GM18867 (cell line): Measurements from ENCODE around the gene ACBD6.
"Not testable (repeated sequence)": the region's sequence is repeated elsewhere in the genome, so short reads cannot be mapped to it uniquely, and the experiment has no call there.

ENCODE experiments used
- ATAC-seq: cut with Tn5 transposase; IDR thresholded peaks from one replicate; pipeline ENCODE4 v1.9.1; 2021; ENCODE audit warnings: mild to moderate bottlenecking, moderate library complexity; ENCODE audit not compliant: unreplicated experiment

The ACBD6 gene

DNA sequence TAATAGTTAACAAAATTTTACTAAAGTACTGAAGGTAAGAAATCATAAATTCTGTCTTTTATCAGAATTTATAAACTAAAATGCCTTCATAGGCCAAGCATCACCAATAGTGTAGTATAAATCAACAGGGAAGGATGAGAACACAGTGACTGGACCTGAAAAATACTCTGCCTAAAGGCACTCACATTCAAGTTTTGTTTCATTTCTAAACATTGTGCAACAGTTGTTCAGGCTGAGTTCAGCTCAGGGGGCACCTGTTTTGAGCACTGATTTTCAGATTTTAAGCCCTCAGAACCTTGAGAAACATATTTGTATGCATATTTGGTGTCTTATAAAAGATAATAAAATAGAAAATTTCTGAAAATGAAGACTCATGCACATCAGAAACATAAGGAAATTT lies 12.4 kb downstream of the ACBD6 start:
- no peak for ATAC-seq

DNA sequence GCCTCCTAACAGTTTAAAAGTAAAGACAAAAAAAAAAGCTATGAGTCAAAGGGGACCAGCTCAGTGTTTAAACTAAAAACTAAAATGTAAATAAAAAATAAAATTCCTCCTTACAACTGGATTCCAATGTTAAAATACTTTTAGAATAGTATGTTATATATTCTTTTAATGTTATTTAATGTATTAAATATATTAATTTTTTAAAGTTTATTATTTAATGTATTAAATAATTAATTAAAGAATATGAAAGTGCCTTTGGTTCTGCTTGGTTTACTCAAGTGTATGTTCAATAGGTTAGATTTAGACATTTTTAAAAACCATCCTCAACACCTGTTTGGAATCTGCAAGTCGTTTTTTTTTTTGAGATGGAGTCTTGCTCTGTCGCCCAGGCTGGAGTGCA lies 13.1 kb downstream of the ACBD6 start:
- no peak for ATAC-seq

DNA sequence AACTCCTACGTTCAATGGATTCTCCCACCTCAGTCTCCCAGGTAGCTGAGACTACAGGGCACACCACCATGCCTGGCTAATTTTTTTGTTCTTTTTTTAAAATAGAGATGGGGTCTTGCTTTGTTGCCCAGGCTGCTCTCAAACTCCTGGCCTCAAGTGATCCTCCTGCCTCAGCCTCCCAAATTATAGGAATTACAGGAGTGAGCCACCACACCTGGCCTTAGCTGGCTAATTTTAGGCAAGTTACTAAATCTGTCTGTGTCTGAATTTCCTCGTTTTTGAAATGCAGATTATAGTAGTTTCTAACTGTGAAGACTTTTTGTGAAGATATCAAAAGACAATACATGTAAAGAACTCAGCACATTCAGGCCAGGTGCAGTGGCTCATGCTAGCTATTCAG lies 13.7 kb downstream of the ACBD6 start:
- ATAC-seq = no peak

DNA sequence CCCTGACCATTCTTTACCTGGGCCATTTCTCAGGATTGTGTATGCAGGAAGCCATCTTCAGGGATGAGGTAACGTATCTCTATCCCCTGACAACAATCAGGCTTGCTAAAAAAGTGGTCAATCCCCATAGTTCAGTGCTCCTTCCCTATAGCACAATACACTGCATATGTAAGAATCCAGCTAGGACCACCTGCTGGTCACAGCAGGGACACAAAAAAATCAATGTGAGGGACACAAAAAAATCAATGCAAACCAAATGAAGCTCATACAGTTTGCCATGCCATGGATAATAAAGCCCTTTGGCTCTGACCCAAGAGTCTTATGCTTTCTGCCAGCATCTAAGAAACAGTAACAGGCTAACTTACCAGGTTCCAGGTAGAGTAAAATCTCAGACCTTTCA lies 16.3 kb downstream of the ACBD6 start:
- ATAC-seq = no peak

DNA sequence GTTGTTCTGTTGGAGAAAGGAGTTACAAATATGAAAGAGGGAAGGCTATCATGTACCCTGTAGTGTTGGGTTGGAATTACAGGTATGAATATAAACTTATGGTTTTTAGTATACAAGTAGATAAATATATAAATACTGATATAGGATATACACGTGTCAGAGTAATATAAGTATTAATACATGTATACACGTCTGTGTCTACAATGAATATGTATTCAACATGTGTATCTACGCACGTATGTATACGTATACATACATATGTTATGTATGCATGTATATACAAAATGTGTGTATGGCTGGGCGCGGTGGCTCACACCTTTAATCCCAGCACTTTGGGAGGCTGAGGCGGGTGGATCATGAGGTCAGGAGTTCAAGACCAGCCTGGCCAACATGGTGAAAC lies 17.9 kb downstream of the ACBD6 start:
- no peak for ATAC-seq

DNA sequence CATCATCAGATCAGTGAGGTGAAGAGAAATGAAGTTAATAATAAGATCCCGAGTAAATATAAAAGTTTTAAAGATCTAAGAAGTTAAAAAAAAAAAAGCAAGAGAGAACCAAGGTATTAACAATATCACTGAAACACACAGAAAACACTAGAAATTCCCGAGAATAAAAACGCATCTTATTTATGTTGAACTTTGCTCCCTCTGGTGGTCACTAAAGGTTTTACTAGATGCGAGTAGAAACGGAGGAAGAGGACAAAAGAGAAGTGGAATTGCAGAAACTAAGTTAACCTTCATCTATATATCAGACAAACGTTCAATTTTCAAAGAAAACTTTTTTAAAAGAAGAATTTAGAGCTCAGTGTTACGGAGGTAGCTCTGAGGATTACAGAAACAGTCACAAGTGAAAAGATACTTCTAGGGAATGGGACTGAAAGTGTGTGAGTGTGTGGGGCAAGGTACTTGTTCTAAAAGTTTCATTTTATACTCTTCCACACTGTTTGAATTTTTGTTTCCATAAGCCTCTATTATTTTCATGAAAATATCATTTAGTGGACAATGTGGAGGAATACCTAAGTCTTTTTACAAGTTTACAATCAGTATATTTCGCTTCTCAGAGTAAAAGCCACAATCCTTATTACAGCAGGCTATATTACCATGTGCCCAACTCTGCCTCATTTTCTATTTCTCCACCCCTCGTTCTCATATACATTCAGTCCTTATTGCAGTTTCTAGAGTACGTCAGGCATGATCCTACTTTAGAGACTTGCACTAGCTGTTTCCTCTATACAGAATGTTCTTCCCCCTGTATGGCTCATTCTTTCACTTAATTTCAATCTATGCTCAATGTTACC lies 19.7 kb downstream of the ACBD6 start:
- no peak for ATAC-seq

DNA sequence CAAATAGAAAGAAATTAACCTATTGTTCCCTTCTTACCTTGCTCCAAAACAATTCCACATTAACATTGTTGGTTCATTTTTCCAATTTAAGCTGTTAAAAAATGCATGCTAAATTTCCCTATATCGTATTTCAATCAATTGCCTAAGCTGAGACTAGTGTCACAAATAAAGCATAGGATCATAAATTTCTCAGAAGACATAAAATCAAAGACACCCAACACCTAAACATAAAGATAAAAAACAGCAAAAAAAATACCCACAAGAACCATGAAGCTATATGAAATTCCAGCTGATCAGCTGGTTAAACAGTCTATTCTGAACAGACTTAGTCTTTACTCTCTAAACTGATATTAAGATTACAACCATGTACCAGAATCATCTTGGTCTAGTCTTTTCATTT lies 32.3 kb downstream of the ACBD6 start:
- no peak for ATAC-seq

DNA sequence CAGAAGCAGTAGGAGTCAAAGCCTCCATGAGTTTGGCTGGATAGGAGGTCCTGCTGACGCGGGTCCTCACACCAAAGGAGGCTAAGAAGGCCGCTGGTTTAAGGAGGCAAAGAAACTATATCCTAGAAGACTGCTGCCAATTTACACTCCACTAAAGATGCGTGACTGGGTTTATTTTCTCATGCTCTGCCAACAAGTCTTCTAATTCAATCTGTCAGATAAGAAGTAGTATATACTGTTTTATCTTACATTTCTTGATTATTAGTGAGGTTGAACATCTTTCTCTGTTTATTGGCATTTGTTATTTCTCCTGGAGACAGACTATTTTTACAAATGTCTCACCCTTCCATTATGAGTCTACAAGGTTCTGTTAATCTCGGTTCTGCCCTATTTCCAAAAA lies 34.1 kb downstream of the ACBD6 start:
- ATAC-seq = no peak

DNA sequence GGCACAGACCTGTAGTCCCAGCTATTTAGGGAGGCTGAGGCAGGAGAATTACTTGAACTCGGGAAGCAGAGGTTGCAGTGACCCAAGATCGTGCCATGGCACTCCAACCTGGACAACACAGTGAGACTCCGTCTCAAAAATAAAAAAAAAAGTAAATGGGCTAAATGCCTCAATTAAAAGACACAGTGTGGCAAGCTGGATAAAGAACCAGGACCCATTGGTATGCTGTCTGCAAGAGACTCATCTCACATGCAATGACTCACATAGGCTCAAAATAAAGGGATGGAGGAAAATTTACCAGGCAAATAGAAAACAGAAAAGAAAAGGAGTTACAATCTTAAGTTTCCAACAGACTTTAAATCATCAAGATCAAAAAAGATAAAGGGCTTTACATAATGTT lies 40.3 kb downstream of the ACBD6 start:
- no peak for ATAC-seq

DNA sequence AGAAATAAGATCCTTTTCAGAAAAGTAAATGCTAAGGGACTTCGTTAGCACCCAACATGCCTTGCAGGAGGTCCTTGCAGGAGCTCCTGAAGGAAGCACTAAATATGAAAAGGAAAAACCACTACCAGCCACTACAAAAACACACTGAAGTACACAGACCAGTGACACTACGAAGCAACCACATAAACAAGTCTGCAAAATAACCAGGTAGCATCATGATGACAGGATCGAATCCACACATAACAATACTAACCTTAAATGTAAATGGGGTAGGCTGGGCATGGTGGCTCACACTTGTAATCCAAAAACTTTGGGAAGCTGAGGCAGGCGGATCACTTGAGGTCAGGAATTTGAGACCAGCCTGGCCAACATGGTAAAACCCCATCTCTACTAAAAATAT lies 40.7 kb downstream of the ACBD6 start:
- ATAC-seq = not testable (repeated sequence)

DNA sequence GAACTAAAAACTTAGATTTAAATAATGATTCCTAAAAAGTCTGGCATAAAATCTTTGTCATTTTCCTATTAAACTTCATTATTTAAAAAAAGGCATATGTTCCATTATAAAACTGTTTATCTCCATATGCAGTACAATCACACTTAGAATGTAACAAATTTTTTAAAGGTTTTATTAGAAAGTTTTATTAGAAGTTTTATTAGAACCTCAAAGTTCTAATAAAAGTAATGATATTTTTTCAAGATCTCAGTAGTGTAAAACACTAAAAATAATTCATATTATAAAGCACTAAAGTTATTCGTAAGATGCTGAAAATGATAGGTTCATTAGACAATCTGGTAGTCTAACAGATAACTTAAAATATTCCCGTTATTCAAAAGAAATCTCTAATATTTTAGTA lies 43.6 kb downstream of the ACBD6 start:
- no peak for ATAC-seq

DNA sequence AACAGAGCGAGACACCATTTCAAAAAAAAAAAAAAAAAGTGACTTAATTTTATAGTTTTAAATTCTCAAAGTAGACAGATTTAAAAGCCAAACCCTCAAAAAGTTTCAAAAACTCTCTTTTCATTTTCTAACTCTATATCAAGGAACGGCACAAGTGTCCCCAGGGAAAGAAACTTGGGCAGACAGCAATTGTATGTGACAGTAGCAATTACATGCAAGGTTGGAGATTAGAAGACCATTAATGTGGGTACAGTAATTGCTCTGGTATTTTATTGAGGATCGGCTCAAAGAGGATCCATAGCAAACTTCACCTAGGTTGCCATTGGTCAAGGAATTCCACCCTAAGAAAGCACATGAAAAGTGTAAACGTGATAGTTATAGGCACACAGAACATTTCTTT lies 46.2 kb downstream of the ACBD6 start:
- ATAC-seq = no peak

DNA sequence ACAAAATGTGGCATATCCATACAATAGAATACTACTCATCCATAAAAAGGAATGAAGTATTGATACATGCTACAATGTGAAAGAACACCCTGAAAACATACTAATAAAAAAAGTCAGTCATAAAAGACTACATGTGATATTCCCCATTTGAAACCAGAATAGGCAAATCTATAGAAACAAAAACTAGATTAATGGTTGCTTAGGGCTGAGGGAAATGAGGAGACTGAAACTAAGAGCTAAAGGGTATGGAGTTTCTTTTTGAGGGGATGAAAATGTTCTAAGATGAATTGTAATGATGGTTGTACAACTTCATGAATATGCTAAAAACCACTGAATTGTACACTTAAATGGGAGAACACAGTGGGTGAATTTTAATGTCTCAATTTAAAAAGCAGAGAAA lies 50.9 kb downstream of the ACBD6 start:
- no peak for ATAC-seq

DNA sequence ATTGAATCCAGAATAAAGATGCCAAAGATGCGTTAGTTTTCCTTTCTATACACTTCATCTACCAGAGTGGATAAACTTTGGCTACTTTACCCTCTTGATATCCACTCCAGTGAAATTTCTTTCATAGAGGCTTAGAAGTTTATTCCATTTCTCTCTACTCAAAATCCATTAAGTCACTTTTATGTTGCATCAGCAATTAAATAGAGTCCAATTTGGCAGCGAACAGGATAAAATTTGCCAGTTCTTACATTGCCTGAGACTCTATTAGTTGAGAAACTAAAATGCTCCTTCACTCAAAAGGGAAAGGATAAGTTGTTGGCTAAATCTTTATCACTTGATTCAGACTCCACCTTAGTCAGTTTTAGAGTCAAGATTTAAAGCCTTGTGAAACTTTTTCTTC lies 57.9 kb downstream of the ACBD6 start:
- ATAC-seq = no peak

DNA sequence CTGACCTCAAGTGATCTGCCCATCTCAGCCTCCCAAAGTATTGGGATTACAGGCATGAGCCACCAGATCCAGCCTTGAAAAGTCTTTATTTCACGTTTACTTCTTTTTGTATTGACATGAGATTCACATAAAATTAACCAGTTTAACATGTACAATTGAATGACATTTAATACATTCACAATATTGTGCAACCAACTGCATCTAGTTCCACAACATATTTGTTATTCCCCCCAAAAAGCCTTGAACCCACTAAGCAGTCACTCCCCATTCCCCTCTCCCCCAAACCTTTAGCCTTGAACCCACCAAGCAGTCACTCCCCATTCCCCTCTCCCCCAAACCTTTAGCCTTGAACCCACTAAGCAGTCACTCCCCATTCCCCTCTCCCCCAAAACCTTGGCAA lies 62.0 kb downstream of the ACBD6 start:
- no peak for ATAC-seq

DNA sequence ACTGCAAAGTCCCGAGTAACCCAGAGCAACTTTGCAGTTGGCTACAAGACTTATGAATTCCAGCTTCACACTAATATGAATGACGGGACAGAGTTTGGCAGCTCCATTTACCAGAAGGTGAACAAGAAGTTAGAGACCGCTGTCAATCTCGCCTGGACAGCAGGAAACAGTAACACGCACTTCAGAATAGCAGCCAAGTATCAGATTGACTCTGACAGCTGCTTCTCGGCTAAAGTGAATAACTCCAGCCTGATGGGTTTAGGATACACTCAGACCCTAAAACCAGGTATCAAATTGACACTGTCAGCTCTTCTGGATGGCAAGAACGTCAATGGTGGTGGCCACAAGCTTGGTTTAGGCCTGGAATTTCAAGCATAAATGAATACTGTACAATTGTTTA lies 66.8 kb downstream of the ACBD6 start:
- ATAC-seq = no peak

DNA sequence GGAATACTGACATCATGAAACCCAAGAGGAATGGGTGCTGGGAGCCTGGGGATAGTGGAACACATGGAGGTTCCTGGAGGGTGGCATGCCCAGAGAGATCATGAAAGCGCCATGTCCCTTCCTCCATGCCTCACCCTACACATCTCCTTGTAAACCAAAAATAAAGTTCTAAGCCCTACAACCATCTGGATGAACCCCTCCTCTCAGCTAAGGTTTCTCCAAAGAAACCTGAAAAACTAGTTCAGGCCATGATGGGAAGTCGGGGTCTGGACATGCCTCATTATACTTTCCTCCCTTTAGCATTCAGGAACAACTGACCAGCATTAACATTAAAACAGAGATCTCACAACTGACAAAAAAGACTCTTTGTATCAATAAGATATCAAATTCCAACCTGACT lies 68.5 kb downstream of the ACBD6 start:
- ATAC-seq = no peak

DNA sequence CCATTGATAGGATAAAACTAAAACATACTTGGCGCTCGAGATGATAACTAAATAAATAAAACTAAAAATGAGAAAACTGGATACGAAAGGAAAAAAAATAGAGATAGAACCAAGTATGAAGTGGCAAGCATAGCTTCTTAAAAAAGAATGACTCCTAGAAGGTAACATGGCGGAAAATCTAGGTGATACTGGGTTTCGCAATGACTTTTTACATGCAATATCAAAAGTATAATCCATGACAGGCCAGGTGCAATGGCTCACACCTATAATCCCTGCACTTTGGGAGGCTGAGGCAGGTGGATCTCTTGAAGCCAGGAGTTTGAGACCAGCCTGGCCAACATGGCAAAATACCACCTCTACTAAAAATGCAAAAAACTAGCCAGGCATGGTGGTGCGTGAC lies 70.7 kb downstream of the ACBD6 start:
- ATAC-seq = no peak

DNA sequence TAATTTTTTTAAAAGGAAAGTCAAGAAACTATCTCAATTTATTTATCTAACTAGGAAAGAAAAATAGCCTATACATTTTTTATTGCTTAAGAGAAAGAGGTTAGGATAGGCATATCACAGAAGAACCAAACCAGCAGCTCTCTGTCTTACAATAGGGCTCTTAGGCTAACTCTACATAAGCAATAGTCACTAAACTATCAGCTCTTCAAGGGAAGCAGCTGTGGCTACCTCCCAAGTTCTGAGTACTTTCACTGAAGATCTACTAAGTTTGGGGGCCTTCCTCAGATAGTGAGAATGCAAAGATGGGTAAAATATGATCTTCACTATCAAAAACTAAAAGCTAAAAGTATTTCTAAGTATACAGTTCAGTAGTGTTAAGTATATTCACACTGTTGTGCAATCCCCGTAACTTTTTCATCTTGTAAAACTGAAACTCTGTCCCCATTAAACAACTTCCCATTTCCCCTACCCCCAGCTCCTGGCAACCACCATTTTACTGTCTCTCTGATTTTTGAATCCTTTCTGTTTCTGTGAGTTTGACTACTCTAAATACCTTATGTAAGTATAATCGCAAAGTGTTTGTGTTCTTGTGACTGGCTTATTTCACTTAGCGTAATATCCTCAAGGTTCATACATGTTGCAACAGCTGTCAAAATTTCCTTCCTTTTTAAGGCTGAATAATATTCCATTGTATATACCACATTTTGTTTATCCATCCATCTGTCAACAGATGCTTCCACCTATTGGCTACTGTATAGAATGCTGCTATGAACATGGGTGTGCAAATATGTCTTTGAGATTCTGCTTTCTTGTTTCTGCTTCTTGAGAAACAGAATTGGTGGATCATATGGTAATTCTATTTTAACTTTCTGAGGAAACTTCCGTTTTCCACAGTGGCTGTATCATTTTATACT lies 73.3 kb downstream of the ACBD6 start:
- no peak for ATAC-seq

DNA sequence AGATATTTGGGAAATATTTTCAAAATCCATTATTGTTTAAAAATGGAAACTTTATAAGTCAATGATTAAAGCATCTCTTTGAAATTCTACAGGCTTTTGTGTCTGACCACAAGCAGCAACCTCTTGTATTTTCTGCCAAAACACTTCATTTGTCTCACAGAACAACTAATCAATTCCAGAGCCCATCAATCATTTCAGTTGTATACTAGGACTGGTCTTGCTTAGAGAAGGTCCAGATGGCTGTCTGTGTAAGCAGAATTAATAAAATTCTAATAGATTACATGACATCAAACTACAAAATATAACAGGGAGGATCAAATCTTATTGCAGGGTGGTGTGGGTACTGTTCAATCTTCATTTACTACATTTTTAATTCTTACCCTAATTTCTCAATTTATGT lies 76.4 kb downstream of the ACBD6 start:
- ATAC-seq = no peak

DNA sequence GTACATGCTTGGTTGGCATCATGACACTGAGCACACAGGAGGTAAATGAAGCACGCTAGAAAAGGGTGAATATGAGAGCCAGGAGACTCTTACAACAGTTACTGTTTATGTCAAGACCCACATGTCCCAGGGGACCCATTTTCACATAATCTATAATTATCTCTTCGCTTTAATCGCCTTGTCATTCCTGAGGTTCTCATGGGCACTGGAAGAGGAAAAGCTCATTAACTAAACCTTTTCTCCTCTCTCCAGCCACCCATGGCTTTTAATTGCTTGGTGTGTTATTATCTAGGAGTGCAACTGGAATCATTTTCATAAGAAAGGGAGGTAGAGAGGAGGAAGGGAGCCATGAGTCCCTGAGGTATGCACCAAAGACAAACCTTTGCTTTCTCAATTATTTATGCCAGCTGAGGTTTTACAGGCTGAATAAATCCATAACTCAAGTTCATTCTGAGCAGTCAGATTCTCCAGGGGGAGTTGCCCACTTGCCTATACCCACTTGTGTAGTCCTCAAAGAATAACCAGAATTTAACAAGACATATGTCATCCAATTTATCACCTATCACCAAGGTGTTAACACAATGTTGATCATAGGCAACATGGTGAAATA lies 77.4 kb downstream of the ACBD6 start:
- no peak for ATAC-seq

DNA sequence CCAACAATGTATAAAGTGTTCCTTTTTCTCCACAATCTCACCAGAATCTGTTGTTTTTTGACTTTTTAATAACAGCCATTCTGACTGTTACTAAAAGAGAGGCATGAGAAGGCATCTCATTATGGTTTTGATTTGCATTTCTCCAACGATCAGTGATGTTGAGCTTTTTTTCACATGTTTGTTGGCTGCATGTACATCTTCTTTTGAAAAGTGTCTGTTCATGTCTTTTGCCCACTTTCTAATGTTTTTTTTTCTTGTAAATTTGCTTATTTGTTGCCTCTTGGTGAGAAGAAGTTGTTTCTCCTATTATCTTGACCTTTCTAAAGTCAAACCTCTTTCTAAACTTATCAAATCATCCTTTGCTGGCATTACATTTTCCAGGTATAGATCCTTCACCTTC lies 80.8 kb downstream of the ACBD6 start:
- ATAC-seq = no peak
